HFFc6 (cell line): ENCODE results near the gene PRR3. TPM values are rescaled to one million over a fixed set of nuclear protein-coding genes. Genes with fewer than 3 reads are reported as not detected.

Experiments
- DNase-seq: peaks from one replicate; pipeline ENCODE4 v3.0.0-alpha.2; 2018
- H3K27ac Mint-ChIP-seq: 2 replicates; pipeline ENCODE4 v1.8.0; 2020; ENCODE audit warnings: mild to moderate bottlenecking, mixed read lengths
- H3K27me3 Mint-ChIP-seq: 2 replicates; pipeline ENCODE4 v1.8.0; 2021; ENCODE audit warnings: mild to moderate bottlenecking, moderate library complexity, mixed read lengths; ENCODE audit not compliant: insufficient read depth
- H3K36me3 Mint-ChIP-seq: 2 replicates; pipeline ENCODE4 v1.8.0; 2021; ENCODE audit warnings: low read depth, mixed read lengths
- H3K4me1 Mint-ChIP-seq: 2 replicates; pipeline ENCODE4 v1.8.0; 2020; ENCODE audit warnings: low read depth, mixed read lengths
- H3K4me3 Mint-ChIP-seq: 2 replicates; pipeline ENCODE4 v1.8.0; 2020; ENCODE audit warnings: mild to moderate bottlenecking, moderate library complexity, mixed read lengths
- H3K9me3 Mint-ChIP-seq: 2 replicates; pipeline ENCODE4 v1.8.0; 2020; ENCODE audit warnings: mild to moderate bottlenecking, mixed read lengths
- long read RNA-seq: library from polyadenylated mRNA; unstranded; transcript quantifications from one replicate; pipeline ENCODE4 v2.0.0, GENCODE V29; 2019
- total RNA-seq, 6 experiments: library from RNA; stranded (reverse); fragmentation: NEBNext Ultra II Directional; extraction: Animal tissue kit (Norgen Biotek cat#: 25700); gene quantifications; 2 replicates in 1 of 6; 3 replicates in 5 of 6; pipeline ENCODE4 v1.2.3, GENCODE V29; 2021
- TF ChIP-seq, protein P1 (sequence below): fragments of 200-600 bp; sonication (generic); IDR thresholded peaks from 2 replicates; pipeline ENCODE4 v1.5.0; 2021; ENCODE audit warnings: antibody characterized with exemption, mild to moderate bottlenecking

The PRR3 gene, protein sequence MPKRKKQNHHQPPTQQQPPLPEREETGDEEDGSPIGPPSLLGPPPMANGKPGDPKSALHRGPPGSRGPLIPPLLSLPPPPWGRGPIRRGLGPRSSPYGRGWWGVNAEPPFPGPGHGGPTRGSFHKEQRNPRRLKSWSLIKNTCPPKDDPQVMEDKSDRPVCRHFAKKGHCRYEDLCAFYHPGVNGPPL
- total RNA-seq = 10 to 100 TPM in 5 of 6 experiments, 1 to 10 TPM in 1; 9.8 to 14.0 (median 12.3) TPM
- long read RNA-seq, partial matches to known transcripts = 0 of 4 reads
- long read RNA-seq, other reads (novel, unspliced or antisense) = 0 of 4 reads

DNA sequence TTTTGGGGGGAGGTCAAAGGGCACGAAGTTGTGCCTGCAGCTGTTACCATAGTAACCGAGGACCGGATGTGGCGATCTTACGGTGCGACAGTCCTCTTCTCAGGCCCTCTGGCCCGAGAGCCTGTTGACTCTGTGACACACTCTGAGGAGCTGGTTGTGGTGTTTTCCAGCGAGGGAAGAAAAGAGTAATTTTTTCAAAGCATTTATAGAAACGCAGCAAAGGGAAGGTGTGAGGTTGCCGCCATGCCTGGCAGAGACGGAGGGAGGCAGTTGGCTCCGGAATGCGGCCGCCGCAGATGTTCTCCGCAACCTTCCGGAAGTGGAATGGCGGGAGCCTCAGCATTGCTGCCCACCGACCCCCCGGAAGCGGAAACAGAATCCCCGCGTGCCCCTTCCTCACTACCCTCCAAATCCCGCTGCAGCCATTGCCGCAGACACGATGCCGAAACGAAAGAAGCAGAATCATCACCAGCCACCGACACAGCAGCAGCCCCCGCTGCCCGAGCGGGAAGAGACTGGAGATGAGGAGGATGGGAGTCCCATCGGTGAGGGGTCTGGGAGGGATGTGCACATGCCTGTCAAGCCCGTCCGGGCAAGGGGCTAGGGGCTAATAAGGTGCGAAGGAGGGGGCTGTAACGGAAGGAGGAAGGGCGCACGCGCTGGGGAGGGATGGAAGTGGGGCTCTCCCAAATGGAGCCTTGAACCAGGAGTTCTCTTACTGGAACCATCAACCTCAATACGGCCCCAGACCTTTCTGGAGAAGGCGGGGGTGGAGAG is at the start of gene PRR3:
TSS of gene PRR3 (plus strand) at position 390 of the 777 bp plus-strand sequence. CDS start at position 440, 50 bp downstream.
- Mint-ChIP-seq H3K27me3 (peaks cover 5% of the 10 kb centered on the region), H3K4me1 (peaks cover 39% of the 10 kb centered on the region), H3K9me3 (no peaks in the 10 kb centered on the region), H3K36me3 (peaks cover 19% of the 10 kb centered on the region), H3K4me3 (peak within 1 kb of the TSS; percentile 93), H3K27ac (peak within 1 kb of the TSS; percentile 100)
- DNase-seq = peak; percentile 89
- TF ChIP-seq, protein P1, sequence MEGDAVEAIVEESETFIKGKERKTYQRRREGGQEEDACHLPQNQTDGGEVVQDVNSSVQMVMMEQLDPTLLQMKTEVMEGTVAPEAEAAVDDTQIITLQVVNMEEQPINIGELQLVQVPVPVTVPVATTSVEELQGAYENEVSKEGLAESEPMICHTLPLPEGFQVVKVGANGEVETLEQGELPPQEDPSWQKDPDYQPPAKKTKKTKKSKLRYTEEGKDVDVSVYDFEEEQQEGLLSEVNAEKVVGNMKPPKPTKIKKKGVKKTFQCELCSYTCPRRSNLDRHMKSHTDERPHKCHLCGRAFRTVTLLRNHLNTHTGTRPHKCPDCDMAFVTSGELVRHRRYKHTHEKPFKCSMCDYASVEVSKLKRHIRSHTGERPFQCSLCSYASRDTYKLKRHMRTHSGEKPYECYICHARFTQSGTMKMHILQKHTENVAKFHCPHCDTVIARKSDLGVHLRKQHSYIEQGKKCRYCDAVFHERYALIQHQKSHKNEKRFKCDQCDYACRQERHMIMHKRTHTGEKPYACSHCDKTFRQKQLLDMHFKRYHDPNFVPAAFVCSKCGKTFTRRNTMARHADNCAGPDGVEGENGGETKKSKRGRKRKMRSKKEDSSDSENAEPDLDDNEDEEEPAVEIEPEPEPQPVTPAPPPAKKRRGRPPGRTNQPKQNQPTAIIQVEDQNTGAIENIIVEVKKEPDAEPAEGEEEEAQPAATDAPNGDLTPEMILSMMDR = no peak

DNA sequence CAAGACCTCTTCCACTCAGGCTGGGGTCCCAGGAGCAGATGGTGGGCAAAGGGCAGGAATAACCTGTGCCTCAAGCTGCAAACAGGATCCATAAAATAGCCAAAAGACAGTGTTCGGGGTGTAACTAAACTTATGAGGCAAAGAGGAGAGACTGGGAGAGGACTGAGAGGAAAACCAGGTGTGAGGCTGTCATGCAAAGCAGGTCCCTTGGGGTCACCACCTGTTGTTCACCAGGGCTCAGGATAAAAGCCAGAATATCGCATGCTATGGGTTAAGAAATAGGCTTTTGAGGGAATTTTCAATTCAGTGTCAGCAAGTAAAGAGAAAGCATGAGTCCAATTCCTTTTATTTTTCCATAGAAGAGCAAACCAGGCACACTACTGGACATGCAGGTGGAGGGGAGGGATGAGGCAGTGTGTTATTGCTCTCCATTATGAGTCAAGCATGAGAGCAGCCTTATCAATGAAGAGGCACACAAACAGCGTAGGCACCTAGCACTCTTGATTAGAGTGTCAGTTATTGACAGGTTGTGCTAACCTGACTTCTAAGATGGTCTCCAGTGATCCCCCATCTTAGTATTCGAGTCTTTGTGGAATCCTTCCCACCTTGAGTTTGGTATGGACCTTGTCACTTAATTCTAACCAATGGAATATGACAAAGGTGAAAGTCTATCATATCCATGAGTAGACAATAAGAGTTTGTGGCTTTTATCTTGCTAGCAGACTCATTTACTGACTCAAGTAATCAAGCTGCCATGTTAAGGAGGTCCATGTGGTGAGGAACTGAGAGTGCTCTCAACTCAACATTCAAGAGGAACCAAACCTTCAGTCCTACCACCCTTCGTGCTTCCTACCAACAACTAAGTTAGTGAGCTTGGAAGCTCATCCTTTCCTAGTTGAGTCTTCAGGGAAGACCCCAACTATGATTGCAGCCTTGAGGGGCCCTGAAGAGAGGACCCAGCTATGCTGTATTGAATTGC is 49.0 kb upstream of the PRR3 start:
- no peak overlapping the region for H3K27ac Mint-ChIP-seq
- H3K4me1 Mint-ChIP-seq = peaks cover 29% of the 10 kb centered on the region
- peaks cover 6% of the 10 kb centered on the region; the same call in 1 of the 2 replicates for H3K36me3 Mint-ChIP-seq
- DNase-seq = no peak
- H3K4me3 Mint-ChIP-seq = no peak overlapping the region
- TF ChIP-seq, protein P1 = no peak
- H3K27me3 Mint-ChIP-seq = no peaks in the 10 kb centered on the region
- no peaks in the 10 kb centered on the region for H3K9me3 Mint-ChIP-seq

DNA sequence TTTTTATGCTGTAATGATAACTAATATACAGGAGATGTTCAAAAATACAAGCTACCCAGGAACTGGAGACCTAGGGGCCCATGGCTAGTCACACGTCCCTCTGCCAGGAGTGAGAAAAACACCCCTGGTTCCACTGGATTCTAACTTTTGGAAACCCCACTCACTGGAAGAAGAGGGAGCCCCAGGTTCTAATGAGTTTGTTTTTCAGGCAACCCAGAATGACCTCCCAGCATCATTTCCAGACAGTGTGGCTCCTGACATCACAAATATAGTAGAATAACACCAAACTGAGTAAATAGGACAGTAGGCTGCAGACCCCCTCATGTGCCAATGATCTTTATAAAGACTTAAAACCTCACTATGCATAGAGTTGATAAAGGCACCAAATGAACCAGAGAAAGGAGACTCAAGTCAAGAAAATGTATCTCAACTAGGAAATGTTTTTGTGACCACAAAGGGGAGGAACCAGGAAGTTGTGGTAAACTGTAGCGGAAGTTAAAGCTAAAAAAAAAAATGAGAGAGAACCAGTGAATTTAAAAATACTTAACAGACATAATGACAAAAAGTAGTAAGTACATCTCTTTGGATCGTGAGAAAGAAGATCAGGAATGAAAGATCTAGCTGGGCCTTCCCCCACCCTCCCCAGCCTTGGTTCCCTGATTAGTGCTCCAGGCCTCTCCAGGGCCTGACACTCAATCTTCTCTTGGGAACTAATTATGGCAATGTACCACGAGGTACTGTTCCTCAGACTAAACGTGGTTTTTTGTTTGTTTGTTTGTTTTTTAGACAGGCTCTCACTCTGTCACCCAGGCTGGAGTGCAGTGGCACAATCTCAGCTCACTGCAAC is 48.0 kb upstream of the PRR3 start:
- Mint-ChIP-seq H3K27me3 (no peaks in the 10 kb centered on the region), H3K4me1 (peaks cover 29% of the 10 kb centered on the region), H3K4me3 (peak overlapping the region; percentile 15; the same call in 1 of the 2 replicates), H3K27ac (peak overlapping the region; percentile 88), H3K36me3 (peaks cover 6% of the 10 kb centered on the region; the same call in 1 of the 2 replicates), H3K9me3 (no peaks in the 10 kb centered on the region)
- peak; percentile 36 for DNase-seq
- TF ChIP-seq, protein P1 = no peak

DNA sequence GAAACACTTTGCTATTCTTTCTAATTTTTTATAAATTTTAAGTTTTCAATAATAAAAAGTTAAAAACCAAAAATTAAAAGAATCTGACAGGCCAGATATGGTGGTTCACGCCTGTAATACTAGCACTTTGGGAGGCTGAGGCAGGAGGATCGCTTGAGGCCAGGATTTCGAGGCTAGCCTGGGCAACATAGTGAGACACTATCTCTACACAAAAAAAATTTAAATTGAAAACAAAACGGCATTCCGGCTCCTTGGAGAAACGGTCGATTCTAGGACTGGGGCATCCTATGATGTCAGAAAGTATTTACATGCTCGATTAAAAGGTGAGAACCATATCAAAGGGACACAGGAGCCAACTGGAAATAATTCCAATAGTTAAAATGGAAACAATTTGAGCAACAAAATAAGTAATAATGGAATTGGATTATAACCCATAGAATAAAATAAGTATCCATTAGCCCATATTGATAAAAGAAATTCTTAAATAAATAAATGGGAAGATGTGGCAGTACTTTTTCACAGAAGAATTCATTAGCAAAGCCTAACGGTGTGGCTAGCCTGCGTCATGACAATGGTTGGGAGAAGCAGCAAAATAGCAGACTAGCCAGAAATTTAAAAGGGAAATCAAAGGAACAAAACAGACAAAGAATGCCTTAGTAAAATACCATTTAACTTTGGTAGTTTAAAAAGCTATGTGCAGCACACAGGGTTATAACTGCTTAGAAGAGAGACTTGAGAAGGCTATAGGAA is 46.5 kb upstream of the PRR3 start:
- no peaks in the 10 kb centered on the region for H3K9me3 Mint-ChIP-seq
- H3K27ac Mint-ChIP-seq = peak overlapping the region; percentile 33; the same call in 1 of the 2 replicates
- H3K4me3 Mint-ChIP-seq = no peak overlapping the region
- TF ChIP-seq, protein P1 = no peak
- DNase-seq = no peak
- peaks cover 29% of the 10 kb centered on the region for H3K4me1 Mint-ChIP-seq
- H3K27me3 Mint-ChIP-seq = no peaks in the 10 kb centered on the region
- H3K36me3 Mint-ChIP-seq = peaks cover 6% of the 10 kb centered on the region; the same call in 1 of the 2 replicates
